Mucosa of rectum (tissue), 2 donors: ENCODE results near the gene ZDHHC24.

Experiments
- H3K27ac ChIP-seq, 2 donors: one replicate each; pipeline ENCODE4 v1.7.0; 2013; ENCODE audit warnings: inconsistent platforms in 2 of 2, low read depth in 2 of 2, low read length in 2 of 2
- H3K27me3 ChIP-seq, 2 donors: one replicate each; pipeline ENCODE4 v1.7.0; 2013; ENCODE audit warnings: low read length in 2 of 2; ENCODE audit not compliant: control insufficient read depth in 2 of 2, insufficient read depth in 2 of 2
- H3K36me3 ChIP-seq, 2 donors: one replicate each; pipeline ENCODE4 v1.7.0; 2013; ENCODE audit warnings: low read length in 2 of 2; ENCODE audit not compliant: control insufficient read depth in 2 of 2, insufficient read depth in 2 of 2
- H3K4me1 ChIP-seq, 2 donors: one replicate each; pipeline ENCODE4 v1.7.0; 2013; ENCODE audit warnings: low read length in 2 of 2, mild to moderate bottlenecking in 1 of 2; ENCODE audit not compliant: control insufficient read depth in 2 of 2, insufficient read depth in 2 of 2
- H3K4me3 ChIP-seq, 2 donors: one replicate each; pipeline ENCODE4 v1.7.0; 2013; ENCODE audit warnings: low read length in 2 of 2
- H3K9ac ChIP-seq, 2 donors: one replicate each; pipeline ENCODE4 v1.7.0; 2013; ENCODE audit warnings: low read length in 2 of 2, low read depth in 1 of 2, mild to moderate bottlenecking in 1 of 2
- H3K9me3 ChIP-seq, 2 donors: one replicate each; pipeline ENCODE4 v1.7.0; 2013; ENCODE audit warnings: low read length in 2 of 2; ENCODE audit not compliant: control insufficient read depth in 2 of 2
- donor health status: healthy.
- donor health status: Normal muscosa, but diverticular disease.

Gene ZDHHC24

DNA sequence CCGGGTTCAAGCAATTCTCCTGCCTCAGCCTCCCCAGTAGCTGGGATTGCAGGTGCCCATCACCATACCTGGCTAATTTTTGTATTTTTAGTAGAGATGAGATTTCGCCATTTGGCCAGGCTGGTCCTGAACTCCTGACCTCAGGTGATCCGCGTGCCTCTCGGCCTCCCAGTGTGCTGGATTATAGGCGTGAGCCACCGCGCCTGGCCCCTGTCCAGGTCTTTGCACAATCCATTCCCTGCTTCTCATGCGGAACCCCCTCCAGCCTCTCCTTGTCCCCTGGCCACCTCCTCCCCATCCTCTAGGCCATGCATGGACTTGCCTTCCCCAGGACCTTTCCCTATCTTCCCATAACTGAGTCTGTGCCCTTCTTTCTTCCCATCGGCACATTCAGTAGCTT is 56.9 kb downstream of the ZDHHC24 start:
- Histone ChIP-seq H3K27me3 (no peaks in the 10 kb centered on the region), H3K9me3 (no peaks in the 10 kb centered on the region), H3K27ac (no peak overlapping the region), H3K4me1 (peaks cover 0 to 6% of the 10 kb centered on the region in 2 donors), H3K4me3 (no peak overlapping the region), H3K36me3 (peaks cover 38 to 45% of the 10 kb centered on the region in 2 donors), H3K9ac (no peak overlapping the region)

DNA sequence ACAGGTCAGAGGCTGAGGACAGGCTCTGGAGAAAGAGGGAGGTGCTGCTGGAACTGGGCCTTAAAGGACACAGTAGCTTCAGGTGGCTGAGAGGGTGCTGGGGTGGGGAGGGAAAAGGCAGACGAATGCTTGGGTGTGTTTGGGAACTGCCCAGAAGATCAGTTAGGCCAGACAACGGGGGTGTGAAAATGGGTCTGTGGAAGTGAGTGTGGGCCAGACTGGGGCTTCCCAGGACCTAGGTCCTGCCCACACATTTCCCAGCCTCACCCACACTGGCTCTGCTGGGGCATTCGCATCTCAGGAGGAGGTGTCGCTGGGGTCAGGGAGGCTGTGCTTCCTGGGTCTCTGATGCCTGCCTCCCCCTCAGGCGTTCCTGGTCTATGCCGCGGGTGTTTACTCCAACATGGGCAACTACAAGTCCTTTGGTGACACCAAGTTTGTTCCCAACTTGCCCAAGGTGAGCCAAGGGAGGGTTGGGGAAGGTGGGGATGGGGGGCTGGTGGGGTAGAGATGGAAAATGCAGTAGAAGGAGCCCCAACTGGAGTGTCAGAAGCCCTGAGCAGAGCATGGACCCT is 61.0 kb downstream of the ZDHHC24 start:
- peaks cover 28 to 38% of the 10 kb centered on the region in 2 donors for H3K36me3 ChIP-seq
- no peak overlapping the region for H3K27ac ChIP-seq
- H3K9ac ChIP-seq, result no peak overlapping the region
- peaks cover 5 to 6% of the 10 kb centered on the region in 2 donors for H3K4me1 ChIP-seq
- no peak overlapping the region for H3K4me3 ChIP-seq
- no peaks in the 10 kb centered on the region for H3K9me3 ChIP-seq
- H3K27me3 ChIP-seq, result no peaks in the 10 kb centered on the region

DNA sequence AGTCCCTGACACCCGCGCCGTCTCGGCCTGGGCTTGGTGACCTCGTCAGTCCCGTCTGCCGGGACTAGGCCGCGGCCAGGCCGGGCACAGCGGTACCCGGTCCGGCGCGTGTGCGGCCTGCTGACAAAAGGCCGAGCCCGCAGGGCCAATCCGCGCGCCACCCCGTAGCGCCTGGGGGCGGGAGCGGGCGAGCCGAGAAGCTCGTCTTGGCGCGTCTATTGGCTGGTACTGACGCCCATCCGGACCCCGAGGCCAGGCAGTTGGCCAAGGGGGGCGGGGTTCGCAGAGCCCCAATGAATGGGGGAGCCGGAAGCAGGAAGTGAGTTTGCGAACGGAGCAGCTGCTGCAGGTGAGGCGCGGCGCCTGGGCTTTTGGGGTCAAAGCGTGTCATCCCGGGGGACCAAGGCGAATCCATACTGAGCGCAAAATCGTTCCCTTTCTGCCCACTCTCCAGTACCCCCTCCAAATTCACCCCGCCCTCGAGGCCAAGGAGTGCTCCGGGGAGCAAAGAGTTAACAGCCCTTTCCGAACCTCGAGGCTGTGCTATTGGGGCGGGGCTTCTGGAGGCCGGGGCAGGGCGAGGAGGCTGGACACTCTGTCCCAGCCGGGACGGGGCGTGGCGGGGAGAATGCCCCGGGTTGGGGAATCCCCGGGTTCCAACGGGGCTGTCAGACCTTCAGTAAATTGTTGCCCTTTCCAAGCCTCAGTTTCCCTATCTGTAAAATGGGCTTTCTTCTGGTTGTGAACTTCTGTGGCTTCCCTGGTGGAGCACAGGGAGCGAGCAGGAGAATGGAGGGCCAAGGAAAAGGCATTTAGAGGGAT is 65.5 kb downstream of the ZDHHC24 start, which contains the start of gene DPP3:
TSS of gene DPP3 (plus strand) at position 318 of the 822 bp plus-strand sequence. CDS start 1,767 bp downstream, outside the sequence.
- H3K27ac ChIP-seq, result peak within 1 kb of the TSS; percentile 94 to 96
- H3K4me1 ChIP-seq, result peaks cover 11% of the 10 kb centered on the region in 2 donors
- H3K9ac ChIP-seq, result peak within 1 kb of the TSS; percentile 93 to 94
- no peaks in the 10 kb centered on the region for H3K9me3 ChIP-seq
- H3K27me3 ChIP-seq, result no peaks in the 10 kb centered on the region
- H3K4me3 ChIP-seq, result peak within 1 kb of the TSS; percentile 75 to 88
- H3K36me3 ChIP-seq, result peaks cover 10% of the 10 kb centered on the region in 2 donors

DNA sequence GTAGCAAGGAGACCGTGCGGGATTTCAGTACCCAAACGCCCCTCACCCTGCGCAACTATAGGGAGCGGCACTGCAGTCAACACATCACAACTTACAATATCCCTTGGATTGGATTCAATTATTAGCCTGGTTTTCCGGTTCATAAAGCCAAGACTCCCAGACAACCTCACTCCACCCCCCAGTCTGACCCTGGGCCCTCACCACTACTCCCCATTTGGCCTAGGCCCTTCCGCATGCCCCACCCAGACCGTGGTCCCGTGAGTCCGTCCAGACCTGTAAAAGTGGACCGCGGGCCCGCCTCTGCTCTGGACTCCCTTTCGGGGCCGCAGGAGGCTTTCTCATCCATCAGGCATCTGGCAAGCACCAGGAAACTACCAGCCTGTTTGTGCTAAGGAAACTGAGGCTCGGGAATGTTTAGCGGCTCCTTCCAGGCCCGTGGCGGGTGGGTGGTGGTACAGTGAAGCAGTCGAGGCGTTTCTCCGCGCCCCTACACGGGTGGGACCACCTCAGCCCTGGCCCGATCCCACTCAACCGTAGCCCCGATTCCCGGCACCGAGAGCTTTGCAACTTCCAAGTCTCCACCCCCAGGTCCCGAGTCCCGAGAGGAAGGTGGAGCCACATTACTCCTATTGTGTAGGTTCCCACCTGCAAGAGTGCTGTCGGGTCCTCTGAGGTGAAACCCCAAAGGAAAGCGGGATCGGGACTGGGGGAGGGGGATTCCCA is 66.3 kb downstream of the ZDHHC24 start:
- peaks cover 6 to 8% of the 10 kb centered on the region in 2 donors for H3K36me3 ChIP-seq
- peaks cover 11% of the 10 kb centered on the region in 2 donors for H3K4me1 ChIP-seq
- H3K9me3 ChIP-seq, result no peaks in the 10 kb centered on the region
- peak overlapping the region; percentile 94 to 96 for H3K27ac ChIP-seq
- H3K9ac ChIP-seq, result peak overlapping the region; percentile 93 to 94
- peak overlapping the region; percentile 75 to 88 for H3K4me3 ChIP-seq
- H3K27me3 ChIP-seq, result no peaks in the 10 kb centered on the region

DNA sequence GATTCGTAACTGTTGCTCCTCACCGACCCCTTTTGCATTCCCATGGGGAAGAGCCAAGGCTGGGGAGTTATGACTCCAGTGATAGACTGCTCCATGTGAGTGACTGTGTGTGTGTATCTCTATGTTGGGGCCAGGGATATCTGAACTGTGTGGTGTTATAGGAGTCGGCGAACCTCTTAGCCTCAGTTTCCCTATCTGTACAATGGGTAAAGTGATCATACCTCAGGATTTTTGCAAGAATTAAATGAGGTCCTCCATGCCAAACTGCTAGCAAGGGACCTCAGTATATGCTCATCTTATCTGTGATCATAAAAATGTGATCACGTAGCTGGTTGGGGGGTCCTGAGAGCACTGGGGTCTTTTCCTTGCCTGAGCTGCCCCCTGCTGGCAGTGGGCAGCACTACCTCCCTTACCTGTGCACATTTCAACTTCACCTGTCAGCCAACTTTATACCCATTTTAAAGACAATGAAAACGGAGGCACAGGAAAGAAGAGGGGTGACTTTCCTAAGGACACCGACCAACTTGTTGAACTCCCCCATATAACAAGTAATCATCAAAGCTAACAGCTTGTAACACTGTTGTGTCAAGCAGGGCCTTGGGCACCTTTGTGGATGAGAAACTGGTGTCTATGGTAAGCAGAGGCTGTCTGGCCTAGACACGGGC is 67.0 kb downstream of the ZDHHC24 start:
- Histone ChIP-seq H3K4me3 (peak overlapping the region; percentile 75 to 88), H3K36me3 (peaks cover 5 to 12% of the 10 kb centered on the region in 2 donors), H3K9me3 (no peaks in the 10 kb centered on the region), H3K4me1 (peaks cover 11% of the 10 kb centered on the region in 2 donors), H3K27me3 (no peaks in the 10 kb centered on the region), H3K27ac (peak overlapping the region; percentile 94 to 96), H3K9ac (peak overlapping the region; percentile 93 to 94)

DNA sequence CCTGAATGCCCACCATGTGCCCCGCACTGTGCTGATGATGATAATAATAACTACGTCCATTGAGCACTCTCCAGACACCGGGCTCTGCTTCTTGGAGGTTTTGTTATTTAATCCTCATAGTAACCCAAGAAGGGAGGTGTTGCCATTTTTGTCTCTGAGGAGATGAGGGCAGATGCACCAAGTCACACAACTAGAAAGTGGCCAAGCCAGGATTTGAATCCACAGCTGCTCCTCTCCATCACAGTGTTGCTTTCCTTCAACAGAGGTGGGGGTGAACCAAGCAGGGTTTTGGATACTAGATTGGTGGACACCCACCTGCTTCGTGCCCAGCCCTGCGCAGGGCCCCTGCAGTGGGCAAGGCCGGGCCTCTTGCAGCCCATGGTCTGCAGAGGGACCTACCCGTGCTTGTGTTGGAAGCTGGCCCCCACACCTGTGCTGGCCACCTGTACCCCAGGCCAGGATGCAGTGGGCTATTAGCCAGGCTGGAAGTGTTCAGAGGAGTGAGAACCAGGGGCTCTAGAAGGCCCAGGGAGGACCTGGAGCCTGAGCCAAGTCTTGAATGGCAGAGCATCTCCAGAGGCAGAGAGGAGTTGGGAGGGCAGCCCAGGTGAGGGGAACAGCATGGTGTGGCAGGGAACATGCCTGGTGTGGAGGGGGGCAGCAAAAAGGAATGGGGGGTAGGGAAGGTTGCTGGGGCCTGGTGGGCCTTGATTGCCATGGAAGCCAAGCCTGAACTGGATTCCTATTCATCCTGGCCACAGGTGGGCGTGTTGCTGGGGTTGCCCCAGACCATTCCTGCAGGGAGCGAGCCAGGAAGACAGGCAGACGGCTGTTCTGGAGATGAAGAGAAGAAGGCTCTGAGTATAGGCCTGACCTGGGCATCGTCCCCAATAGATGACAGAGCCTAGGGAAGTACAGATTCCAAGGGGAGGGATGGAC is 68.3 kb downstream of the ZDHHC24 start:
- Histone ChIP-seq H3K4me3 (no peak overlapping the region), H3K9me3 (no peaks in the 10 kb centered on the region), H3K27me3 (no peaks in the 10 kb centered on the region), H3K4me1 (peaks cover 11% of the 10 kb centered on the region in 2 donors), H3K9ac (no peak overlapping the region), H3K27ac (no peak overlapping the region), H3K36me3 (peaks cover 4 to 8% of the 10 kb centered on the region in 2 donors)

DNA sequence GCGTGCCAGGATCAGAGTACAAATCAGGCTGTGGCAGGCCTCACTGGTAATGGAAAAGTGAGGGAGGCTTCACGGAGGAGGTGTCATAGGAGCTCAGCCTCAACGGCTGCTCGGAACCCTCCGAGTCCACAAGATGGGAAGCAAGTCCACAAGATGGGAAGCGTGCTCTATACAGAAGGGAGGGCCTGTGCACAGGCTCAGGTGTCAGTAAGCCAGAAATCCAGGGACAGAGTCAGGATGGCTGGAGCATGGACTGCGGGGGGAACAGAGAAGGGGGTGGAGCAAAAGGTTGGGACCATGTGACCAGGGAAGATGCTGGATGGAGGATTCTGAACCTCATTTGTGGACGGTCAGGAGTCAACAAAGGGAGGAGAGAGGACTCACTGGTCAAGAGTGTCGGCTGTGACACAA is 69.0 kb downstream of the ZDHHC24 start:
- peaks cover 11% of the 10 kb centered on the region in 2 donors for H3K4me1 ChIP-seq
- no peaks in the 10 kb centered on the region for H3K9me3 ChIP-seq
- H3K27me3 ChIP-seq, result no peaks in the 10 kb centered on the region
- no peak overlapping the region for H3K4me3 ChIP-seq
- H3K9ac ChIP-seq, result no peak overlapping the region
- H3K36me3 ChIP-seq, result peaks cover 4 to 7% of the 10 kb centered on the region in 2 donors
- H3K27ac ChIP-seq, result no peak overlapping the region

DNA sequence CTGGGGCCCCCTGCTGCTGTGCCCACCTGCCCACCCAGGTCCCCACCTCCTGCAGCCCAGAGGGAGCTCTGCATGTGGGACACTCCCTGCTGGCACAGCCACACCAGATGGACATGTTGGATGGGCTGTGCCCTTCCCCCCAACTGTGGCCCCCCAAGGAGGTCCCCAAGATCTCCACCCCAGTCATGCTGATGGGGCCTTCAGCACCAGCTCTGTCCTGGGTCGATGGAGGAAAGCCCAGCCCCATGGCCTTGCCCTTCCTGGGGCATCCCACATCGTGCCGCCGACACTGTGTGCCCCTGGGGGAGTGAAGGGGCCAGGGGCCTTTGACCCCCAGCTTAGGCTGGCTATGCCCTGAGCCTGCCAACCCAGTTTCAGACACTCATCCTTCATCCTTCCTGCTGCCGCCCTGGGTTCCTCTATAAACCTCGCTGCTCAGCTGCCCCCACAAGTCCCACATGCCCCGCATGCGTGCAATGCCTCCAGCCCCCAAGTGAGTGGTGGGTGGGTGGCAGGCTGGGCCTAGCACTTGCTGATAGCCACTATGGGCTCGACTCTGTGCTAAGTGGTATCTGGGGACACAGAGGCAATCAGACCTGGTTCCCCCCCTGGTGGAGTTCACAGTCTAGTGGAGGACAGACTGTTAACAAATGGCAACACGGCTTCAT is 69.5 kb downstream of the ZDHHC24 start:
- no peaks in the 10 kb centered on the region for H3K9me3 ChIP-seq
- no peak overlapping the region for H3K9ac ChIP-seq
- H3K36me3 ChIP-seq, result peaks cover 4 to 7% of the 10 kb centered on the region in 2 donors
- H3K27me3 ChIP-seq, result no peaks in the 10 kb centered on the region
- H3K4me1 ChIP-seq, result peaks cover 11% of the 10 kb centered on the region in 2 donors
- no peak overlapping the region for H3K27ac ChIP-seq
- H3K4me3 ChIP-seq, result no peak overlapping the region
